ES-I3 (cell line): ENCODE data around the gene LZTS3.
A peak's percentile ranks its signal among the peaks of the same experiment; 100 is the strongest.

Experiments
- H3K36me3 ChIP-seq: 2 replicates; pipeline ENCODE4 v1.6.1; 2013; ENCODE audit warnings: mild to moderate bottlenecking, low read length, control low read depth, moderate library complexity; ENCODE audit not compliant: insufficient read depth
- H3K4me1 ChIP-seq: 2 replicates; pipeline ENCODE4 v1.6.1; 2013; ENCODE audit warnings: mild to moderate bottlenecking, control low read depth, low read length; ENCODE audit not compliant: insufficient read depth
- H3K9ac ChIP-seq: 2 replicates; pipeline ENCODE4 v1.6.1; 2013; ENCODE audit warnings: low read depth, mild to moderate bottlenecking, low read length, moderate library complexity
- H3K9me3 ChIP-seq: 2 replicates; pipeline ENCODE4 v1.6.1; 2013; ENCODE audit warnings: mild to moderate bottlenecking, low read length, moderate library complexity; ENCODE audit not compliant: control insufficient read depth, insufficient read depth

The LZTS3 gene

DNA sequence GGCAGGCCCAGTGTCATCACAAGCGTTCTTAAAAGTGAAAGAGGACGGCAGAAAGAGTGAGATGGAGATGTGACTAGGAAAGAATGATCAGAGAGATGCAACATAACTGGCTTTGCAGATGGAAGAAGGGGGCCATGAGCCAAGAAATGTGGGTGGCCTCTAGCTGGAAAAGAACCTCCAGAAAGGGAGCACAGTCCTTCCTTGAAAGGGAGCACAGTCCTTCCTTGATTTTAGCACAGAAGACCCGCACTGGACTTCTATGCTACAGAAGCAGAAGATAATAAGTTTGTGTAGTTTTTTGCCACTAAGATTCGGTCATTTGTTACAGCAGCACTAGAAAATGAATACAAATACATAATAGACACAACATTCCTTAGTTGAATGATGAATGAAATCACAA lies 7.0 kb upstream of the LZTS3 start:
- Histone ChIP-seq H3K36me3 (no peaks in the 10 kb centered on the region), H3K9ac (no peak overlapping the region), H3K9me3 (no peaks in the 10 kb centered on the region), H3K4me1 (no peaks in the 10 kb centered on the region)

DNA sequence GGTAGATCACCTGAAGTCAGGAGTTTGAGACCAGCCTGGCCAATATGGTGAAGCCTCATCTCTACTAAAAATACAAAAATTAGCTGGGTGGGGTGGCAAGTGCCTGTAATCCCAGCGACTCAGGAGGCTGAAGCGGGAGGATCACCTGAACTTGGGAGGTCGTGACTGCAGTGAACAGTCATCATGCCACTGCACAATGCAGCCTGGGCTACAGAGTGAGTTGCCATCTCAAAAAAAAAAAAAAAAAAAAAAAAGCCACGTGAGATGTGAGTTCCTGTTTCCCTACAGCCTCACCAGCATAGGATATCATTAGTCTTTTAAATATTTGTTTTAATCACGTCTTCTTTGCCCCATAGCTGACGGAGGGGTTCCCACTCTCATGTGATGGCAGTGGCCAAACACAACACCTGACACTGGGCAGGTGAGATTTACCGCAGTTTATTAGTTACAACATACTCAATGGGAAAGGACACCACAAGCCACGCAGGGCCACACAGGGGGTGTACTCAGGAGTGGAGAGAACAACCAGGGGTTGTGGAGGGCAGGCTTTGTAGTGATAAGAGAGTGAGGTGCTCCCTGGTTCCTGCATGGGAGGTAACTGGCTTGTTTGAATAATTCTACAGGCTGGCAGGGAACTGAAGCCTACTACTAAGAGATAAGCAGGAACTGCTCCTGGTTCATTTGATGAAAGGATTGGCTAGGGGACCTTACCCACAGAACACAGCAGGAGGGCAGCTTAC lies 4.6 kb upstream of the LZTS3 start:
- H3K9ac ChIP-seq: no peak overlapping the region
- no peaks in the 10 kb centered on the region for H3K9me3 ChIP-seq
- no peaks in the 10 kb centered on the region for H3K4me1 ChIP-seq
- no peaks in the 10 kb centered on the region for H3K36me3 ChIP-seq

DNA sequence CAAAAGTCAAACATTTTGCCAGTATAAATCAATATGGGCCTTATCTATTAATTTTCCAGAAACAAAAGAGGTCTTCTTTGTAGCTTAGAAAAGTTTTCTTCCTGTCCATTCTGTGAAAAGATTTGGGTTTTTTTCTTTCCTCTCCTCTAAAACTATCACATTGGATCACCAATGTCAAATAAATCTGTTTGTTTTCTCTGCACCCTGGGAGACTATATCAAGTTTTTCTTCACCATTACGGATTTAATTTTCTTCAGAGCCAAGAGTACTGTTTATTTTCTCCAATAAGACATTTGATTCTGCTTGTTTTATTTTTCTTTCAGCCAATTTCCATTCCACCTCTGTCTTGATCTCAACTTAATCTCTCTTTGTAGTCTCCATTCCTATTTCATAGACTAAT lies 1.9 kb upstream of the LZTS3 start:
- peak overlapping the region; percentile 95 for H3K9ac ChIP-seq
- no peaks in the 10 kb centered on the region for H3K36me3 ChIP-seq
- peaks cover 4% of the 10 kb centered on the region; the same call in 1 of the 2 replicates for H3K4me1 ChIP-seq
- no peaks in the 10 kb centered on the region for H3K9me3 ChIP-seq

DNA sequence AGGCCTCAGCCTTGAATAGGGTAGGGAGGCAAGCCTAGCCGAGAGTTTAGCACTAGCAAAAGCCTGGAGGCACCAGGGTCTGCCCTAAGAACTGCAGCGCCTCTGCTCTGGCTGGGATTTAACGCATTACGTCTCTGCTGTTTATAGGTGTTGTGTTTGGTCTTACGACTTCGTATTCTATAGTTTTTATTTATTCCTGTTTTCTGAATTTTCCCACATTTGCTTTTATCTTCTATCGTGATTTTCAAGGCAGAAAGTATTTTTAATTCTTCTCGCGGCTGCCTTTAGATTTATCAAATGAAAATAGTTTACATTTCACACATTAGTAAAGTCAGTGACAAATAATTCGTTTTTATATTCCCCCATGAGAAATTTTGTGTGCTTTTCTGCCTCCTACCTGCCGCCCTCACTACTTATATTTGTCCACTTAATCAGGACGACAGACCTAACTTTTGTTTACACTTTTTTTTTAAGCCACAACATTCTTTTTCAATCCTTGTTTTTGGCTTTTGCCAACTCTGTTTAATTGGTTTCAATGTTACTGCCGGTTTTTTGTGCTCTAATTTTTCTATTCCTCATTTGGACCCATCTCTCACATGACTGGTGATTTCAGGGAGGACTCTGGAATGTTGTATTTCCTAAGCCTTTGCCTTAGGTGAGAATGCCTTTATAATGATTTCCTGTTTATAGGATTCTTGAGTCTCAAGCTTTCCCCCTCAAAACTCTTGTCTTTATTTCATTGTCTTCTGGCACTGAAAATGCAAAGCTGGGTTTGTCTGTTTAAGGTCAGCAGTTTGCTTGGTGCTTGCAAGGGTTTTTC lies 1.3 kb upstream of the LZTS3 start:
- peak overlapping the region; percentile 95 for H3K9ac ChIP-seq
- H3K9me3 ChIP-seq: no peaks in the 10 kb centered on the region

DNA sequence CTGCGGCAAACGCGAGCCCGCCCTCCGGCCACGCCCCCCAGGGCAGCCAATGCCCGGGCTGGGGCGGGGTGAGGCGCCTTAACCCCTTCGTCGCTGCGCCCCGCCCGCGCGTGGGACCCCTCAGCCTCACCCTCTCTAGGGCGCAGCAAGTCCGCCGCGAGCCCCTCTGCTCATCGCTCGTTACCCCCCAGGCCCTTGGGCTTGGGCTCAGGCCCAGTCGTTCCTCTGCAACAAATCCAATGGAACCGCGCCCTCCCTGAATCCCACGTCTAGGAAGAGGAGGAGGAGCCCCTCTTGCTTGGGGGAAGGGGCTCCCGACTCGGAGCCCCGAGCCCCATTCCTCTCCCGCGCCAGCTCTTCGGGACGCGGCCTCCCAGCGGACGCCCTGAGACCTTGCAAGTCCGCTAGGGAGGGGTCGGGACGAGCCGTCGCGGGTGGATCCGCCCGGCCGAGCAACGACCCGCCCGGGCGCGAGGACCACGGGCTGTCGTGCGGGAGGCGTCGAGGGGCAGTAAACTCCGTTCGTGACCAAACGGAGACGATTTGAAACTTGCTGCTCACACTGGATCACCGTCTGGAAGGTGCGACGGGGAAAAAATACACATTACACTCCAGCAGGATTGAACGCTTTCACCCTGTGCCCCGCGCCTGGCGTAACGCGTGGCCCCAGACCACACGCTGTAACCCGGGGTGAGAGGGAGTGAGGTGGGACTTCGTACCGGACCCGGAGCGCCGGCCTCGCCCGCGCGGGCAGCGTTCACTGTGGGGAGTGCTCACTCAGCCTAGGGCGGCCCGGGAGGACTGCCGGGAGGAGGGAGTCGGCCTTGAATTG lies 477 bp upstream of the LZTS3 start:
- Histone ChIP-seq H3K4me1 (peaks cover 8% of the 10 kb centered on the region; the same call in 1 of the 2 replicates), H3K9me3 (no peaks in the 10 kb centered on the region), H3K36me3 (no peaks in the 10 kb centered on the region), H3K9ac (peak overlapping the region; percentile 95)

More for the DNA sequence above, 1.3 kb upstream of the LZTS3 start:
- Histone ChIP-seq H3K36me3 (no peaks in the 10 kb centered on the region), H3K4me1 (peaks cover 4% of the 10 kb centered on the region; the same call in 1 of the 2 replicates)

DNA sequence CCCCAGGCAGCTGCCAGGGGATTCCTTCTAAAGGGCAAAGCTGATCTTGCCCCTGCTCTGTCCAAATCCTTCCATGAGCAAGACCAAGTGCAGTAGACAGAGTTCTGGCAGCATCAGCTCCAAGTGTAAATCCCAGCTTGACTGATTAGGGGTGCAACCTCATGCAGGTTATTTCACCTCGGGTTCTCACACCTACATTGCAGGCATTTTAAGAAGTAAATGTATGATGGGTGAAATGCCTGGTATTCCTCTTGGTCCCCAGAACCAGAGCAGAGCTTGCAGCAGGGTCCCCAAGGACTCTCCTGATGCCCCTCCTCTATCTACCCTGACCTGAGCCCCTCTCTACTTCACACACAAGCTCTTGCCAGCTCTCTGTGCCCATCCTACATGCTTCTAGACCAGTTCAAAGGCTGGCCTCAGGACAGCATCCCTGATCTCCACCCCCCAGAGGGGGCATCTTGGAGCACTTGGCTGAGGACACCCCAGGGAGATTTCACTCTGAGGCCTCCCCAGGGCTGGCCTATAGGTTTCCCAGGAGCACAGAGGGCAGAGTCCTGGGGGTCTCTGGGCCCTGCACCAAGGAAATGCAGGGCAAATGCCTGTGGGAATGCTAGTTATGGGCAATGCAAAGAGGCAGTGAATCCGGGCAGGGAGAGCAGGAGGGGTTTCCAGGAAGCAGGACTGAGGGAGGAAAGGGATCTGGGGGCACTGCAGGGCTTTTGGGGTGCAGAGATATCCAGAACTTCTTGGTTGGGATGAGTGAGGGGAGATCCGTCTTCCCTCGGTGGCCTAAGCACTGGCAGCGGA lies 1.0 kb downstream of the LZTS3 start:
- Histone ChIP-seq H3K9me3 (no peaks in the 10 kb centered on the region), H3K4me1 (peaks cover 12% of the 10 kb centered on the region), H3K36me3 (no peaks in the 10 kb centered on the region), H3K9ac (peak overlapping the region; percentile 95)

DNA sequence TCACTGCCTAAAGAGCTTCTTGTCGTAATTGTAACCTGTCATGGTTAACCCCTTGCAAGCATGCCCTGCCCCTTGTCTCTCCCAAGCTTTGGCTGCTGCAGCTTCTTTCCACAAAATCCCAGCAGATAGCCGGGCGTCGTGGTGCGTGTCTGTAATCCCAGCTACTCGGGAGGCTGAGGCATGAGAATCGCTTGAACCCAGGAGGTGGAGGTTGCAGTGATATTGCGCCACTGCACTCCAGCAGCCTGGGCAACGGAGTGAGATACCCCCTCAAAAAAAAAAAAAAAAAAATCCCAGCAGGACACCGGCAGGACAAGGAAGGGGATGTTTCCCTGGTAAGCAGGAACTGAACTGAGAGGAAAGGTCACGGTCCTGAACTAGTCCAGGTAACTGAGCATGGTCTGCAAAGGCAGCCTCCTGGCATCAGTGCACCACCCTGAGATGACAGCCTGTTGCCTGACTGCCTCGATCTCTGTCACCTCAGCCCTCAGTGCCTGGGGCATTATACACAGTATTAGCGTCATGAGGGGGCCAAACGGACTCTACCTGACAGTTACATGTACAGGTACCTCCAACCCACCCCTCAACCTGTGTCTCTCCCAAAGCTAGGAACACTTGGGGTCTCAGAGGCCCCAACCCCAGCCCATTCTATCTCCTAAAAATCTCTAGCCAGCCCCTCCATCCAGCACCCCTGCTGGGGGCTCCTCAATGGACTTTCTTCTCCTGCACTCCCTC lies 1.8 kb downstream of the LZTS3 start:
- no peaks in the 10 kb centered on the region for H3K36me3 ChIP-seq
- H3K9ac ChIP-seq: no peak overlapping the region
- H3K9me3 ChIP-seq: no peaks in the 10 kb centered on the region
- peaks cover 13% of the 10 kb centered on the region for H3K4me1 ChIP-seq

DNA sequence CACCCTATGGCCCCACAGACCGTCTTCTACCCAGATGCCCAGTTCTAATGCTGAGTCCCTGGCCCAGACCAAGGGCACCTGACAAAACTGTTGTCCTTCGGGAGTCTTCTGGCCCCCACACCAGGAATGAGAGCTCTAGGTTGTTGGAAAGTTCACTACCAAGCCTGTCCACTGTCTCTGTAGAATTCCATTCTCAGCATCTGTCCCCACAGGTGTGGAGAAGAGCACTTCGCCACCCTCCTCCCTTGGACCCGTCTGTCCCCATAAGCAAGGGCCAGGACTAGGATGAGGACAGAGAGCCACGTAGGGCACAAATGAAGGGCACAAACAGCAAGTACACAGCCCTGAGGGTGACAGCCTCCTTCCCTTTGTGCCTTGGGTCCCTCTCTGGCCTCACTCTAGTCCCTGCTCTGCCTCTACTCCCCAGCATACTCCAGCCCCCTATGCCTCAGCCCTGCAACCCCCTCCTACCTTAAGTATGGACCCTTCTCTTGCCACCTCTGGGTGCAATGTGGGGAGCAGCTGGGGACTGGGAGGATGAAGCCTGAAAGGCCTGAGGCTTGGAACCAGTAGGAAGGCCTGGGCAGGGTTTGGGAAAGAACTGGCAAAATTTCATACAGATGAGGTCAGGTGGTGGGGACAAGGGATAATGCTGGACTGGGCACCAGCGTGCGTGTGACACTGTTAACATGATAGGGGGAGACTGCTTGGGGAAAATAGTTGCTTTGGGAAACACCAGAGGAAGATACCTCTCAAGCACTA lies 4.3 kb downstream of the LZTS3 start:
- Histone ChIP-seq H3K9ac (0 out of 2 replicates have a peak overlapping the region, but pooled peaks have one; percentile 53), H3K4me1 (peaks cover 13% of the 10 kb centered on the region), H3K36me3 (no peaks in the 10 kb centered on the region), H3K9me3 (no peaks in the 10 kb centered on the region)

DNA sequence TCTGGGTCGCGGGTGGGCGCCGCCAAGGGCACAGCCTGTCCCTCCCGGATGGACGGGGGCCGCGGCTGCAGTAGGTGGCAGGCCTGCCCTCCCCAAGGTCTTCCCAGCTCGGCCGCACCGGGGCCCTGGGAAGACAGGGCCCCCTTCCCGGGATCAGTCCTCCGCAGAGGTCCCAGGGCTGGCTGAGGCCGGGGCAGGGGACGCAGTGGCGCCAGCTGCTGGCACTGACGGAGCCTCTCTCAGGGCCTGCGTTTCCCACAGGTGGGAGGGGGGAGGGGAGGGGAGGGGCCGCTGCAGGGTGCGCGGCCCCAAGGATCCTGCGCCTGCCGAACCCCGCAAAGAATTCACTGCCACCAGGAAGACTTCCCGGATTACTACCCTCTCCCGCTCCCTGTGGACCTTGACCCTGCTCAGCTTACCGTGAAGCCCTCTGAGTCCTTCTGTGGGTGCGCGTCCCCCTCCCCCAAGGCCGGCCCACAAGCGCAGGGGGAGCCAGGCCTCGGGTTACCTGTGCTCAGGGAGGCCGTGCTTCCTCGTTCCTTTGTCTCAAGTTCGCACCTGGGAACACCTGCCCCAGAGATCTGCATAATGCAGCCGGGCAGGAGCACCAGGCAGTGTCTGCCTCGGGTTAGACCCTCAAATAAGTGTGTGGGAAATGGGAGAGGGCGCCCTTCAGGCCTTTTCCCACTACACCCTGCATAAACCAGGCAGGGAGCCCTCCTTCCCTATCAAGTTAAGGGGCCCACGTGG lies 5.1 kb downstream of the LZTS3 start:
- Histone ChIP-seq H3K9me3 (no peaks in the 10 kb centered on the region), H3K9ac (peak overlapping the region; percentile 53; the same call in 1 of the 2 replicates), H3K36me3 (no peaks in the 10 kb centered on the region), H3K4me1 (peaks cover 13% of the 10 kb centered on the region)

DNA sequence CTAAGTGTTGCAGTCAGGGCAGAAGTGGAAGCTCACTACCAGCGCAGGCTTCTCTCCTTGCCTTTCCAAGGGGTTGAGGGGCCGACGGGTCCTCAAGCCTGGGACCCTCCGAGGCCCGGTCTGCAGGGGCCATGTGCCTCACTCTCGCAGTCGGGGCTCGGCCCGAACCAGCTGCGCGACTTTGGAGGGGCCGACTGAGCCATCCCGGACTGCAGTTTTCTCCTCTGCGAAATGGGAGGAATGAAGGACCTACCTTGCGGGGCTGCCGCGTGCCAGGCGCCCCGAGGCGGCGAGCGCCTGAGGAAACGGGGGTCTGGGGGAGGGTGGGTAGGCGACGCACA lies 5.6 kb downstream of the LZTS3 start:
- no peaks in the 10 kb centered on the region for H3K36me3 ChIP-seq
- no peaks in the 10 kb centered on the region for H3K9me3 ChIP-seq
- H3K4me1 ChIP-seq: peaks cover 13% of the 10 kb centered on the region
- peak overlapping the region; percentile 53 for H3K9ac ChIP-seq

DNA sequence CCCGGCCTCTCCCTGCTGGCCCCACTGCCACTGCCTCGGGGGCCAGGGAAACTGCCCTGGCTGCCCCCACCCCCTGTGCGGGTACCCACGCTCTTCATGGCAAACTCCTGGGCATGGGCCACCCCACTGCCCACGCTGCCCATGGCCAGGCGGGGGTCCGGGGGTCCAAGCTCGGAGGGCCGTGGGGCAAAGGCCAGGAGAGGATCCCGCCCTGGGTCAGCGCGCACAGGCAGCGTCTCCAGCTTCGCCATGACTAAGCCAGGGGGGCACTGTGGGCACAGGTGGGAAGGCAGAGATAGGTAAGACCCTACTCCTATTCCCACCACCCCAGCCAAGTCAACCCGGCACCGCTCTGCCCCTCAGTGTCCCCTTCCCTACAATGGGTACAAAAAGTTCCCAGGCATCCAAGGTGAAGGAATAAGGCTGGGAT lies 6.4 kb downstream of the LZTS3 start:
- Histone ChIP-seq H3K4me1 (peaks cover 16% of the 10 kb centered on the region), H3K9me3 (no peaks in the 10 kb centered on the region), H3K9ac (no peak overlapping the region), H3K36me3 (no peaks in the 10 kb centered on the region)

DNA sequence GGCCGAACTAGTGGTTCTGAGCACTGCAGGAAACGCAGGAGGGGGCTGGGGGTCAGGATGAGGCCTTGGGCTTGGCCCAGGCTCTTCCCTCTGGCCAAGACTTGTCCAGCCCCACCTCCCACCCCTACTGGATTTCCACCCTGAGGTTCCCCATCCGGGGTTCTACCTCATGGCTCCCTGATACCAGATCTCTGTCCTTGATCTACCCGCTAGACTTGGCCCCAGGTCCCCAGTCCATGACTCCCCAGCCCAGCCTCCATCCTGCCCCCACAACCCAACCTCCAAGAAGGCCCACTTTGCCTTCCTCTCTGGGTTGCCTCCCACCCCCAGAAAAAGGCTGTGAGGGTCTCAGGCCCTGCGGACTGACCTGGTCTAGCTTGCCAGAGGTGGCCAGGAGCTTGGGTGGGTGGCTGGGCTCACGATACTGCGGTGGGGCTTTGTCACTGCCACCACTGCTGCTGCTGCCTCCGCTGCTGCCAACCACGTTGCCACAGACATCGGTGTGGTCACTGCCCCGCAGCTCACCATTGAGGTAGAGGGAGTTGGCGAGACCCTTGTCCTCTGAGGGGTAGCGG lies 6.9 kb downstream of the LZTS3 start:
- Histone ChIP-seq H3K4me1 (peaks cover 16% of the 10 kb centered on the region), H3K36me3 (no peaks in the 10 kb centered on the region), H3K9ac (no peak overlapping the region), H3K9me3 (no peaks in the 10 kb centered on the region)
